Fibroblast of lung (primary cell): ENCODE measurements around the gene GNB3. TPM values are rescaled to one million over a fixed set of nuclear protein-coding genes. Genes with fewer than 3 reads are reported as not detected.

Experiments used
- DNase-seq, 2 donors: peaks; one replicate each; pipeline versions ENCODE4 v3.0.0 to v3.0.0-alpha.2; 2010; ENCODE audit warnings: low read depth in 2 of 2
- H2AFZ ChIP-seq: 2 replicates; pipeline ENCODE4 v1.5.1; 2012; ENCODE audit warnings: low read length, control low read depth, inconsistent platforms
- H3K27ac ChIP-seq: 2 replicates; pipeline ENCODE4 v1.5.1; 2011; ENCODE audit warnings: low read length, control low read depth; ENCODE audit not compliant: insufficient read depth
- H3K27me3 ChIP-seq: 2 replicates; pipeline ENCODE4 v1.5.1; 2011; ENCODE audit warnings: mild to moderate bottlenecking, low read length; ENCODE audit not compliant: control insufficient read depth, insufficient read depth
- H3K36me3 ChIP-seq: 2 replicates; pipeline ENCODE4 v1.5.1; 2011; ENCODE audit warnings: low read length; ENCODE audit not compliant: control insufficient read depth, insufficient read depth
- H3K4me1 ChIP-seq: 2 replicates; pipeline ENCODE4 v1.5.1; 2011; ENCODE audit warnings: low read length; ENCODE audit not compliant: control insufficient read depth, insufficient read depth; ENCODE audit errors: extremely low read depth
- H3K4me2 ChIP-seq: 2 replicates; pipeline ENCODE4 v1.5.1; 2011; ENCODE audit warnings: low read length, control low read depth; ENCODE audit not compliant: insufficient read depth; ENCODE audit errors: extremely low read depth
- H3K4me3 ChIP-seq, 4 experiments: fragments of 200-600 bp in 1 of 4; sonication (generic) in 1 of 4; replicated peaks in 1 of 4; 2 replicates each; pipeline ENCODE4 v1.5.1; 2011 to 2016; ENCODE audit warnings: low read length in 4 of 4, low read depth in 3 of 4, mild to moderate bottlenecking in 3 of 4, control low read depth in 2 of 4, inconsistent platforms in 1 of 4, mixed read lengths in 1 of 4; ENCODE audit not compliant: insufficient read depth in 1 of 4; ENCODE audit errors: control extremely low read depth in 1 of 4
- H3K79me2 ChIP-seq: 2 replicates; pipeline ENCODE4 v1.5.1; 2012; ENCODE audit warnings: mild to moderate bottlenecking, low read length, inconsistent platforms; ENCODE audit not compliant: control insufficient read depth, insufficient read depth
- H3K9ac ChIP-seq: 2 replicates; pipeline ENCODE4 v1.5.1; 2011; ENCODE audit warnings: mild to moderate bottlenecking, low read length, control low read depth; ENCODE audit not compliant: insufficient read depth
- H3K9me3 ChIP-seq: 2 replicates; pipeline ENCODE4 v1.5.1; 2012; ENCODE audit warnings: low read depth, low read length; ENCODE audit not compliant: control insufficient read depth, insufficient read depth
- H4K20me1 ChIP-seq: 2 replicates; pipeline ENCODE4 v1.5.1; 2011; ENCODE audit warnings: low read length; ENCODE audit not compliant: control insufficient read depth, insufficient read depth; ENCODE audit errors: extremely low read depth
- EZH2 ChIP-seq: IDR thresholded peaks from 2 replicates; pipeline ENCODE4 v1.5.1; 2012; ENCODE audit warnings: low read length, control low read depth, mild to moderate bottlenecking; ENCODE audit errors: missing control alignments
- polyA plus RNA-seq, 2 donors: library from polyadenylated mRNA; depleted of rRNA in 1 of 2; stranded (reverse) in 1 of 2; unstranded in 1 of 2; fragments of >200 nt; gene quantifications; 2 replicates each; pipeline ENCODE4 v1.2.1, GENCODE V29; 2011 to 2012; ENCODE audit warnings: missing spikeins in 1 of 2
- total RNA-seq: library from RNA; depleted of rRNA; stranded (reverse); fragments of >200 nt; gene quantifications from 2 replicates; pipeline ENCODE4 v1.2.1, GENCODE V29; 2014
- TF ChIP-seq, protein P1 (sequence below), 2 donors: IDR thresholded peaks in 1 of 2; conservative IDR thresholded peaks in 1 of 2; 1 replicate in 1 of 2; 2 replicates in 1 of 2; pipeline ENCODE4 v1.5.1; 2011 to 2012; ENCODE audit warnings: low read length in 2 of 2, control low read depth in 1 of 2, inconsistent platforms in 1 of 2, low read depth in 1 of 2, mild to moderate bottlenecking in 1 of 2

Gene GNB3
- total and polyA plus RNA-seq, 2 donors (not counting 1 experiment from before 2014, with no cell fraction given) = 1.7 to 2.7 TPM

GRCh38 chr12:6822426-6823135, 18.1 kb upstream of the GNB3 start:
- peaks cover 24% of the 10 kb centered on the region for H3K4me1 ChIP-seq
- TF ChIP-seq EZH2 = no peak
- TF ChIP-seq, protein P1, sequence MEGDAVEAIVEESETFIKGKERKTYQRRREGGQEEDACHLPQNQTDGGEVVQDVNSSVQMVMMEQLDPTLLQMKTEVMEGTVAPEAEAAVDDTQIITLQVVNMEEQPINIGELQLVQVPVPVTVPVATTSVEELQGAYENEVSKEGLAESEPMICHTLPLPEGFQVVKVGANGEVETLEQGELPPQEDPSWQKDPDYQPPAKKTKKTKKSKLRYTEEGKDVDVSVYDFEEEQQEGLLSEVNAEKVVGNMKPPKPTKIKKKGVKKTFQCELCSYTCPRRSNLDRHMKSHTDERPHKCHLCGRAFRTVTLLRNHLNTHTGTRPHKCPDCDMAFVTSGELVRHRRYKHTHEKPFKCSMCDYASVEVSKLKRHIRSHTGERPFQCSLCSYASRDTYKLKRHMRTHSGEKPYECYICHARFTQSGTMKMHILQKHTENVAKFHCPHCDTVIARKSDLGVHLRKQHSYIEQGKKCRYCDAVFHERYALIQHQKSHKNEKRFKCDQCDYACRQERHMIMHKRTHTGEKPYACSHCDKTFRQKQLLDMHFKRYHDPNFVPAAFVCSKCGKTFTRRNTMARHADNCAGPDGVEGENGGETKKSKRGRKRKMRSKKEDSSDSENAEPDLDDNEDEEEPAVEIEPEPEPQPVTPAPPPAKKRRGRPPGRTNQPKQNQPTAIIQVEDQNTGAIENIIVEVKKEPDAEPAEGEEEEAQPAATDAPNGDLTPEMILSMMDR (conservative IDR thresholded peaks at IDR 0.05 in 1 of 2, IDR thresholded peaks at IDR 0.05 in 1 of 2; ENCODE audit: low read depth in 1 of 2, low read length in 2 of 2) = no peak
- no peaks in the 10 kb centered on the region for H3K9me3 ChIP-seq
- no peak overlapping the region for H3K27ac ChIP-seq
- no peak overlapping the region for H3K9ac ChIP-seq
- no peak for DNase-seq
- peaks cover 9% of the 10 kb centered on the region for H3K36me3 ChIP-seq
- peak overlapping the region in 3 of 4 experiments; percentile 36 to 72 (median 62) for H3K4me3 ChIP-seq
- no peaks in the 10 kb centered on the region for H3K79me2 ChIP-seq
- H3K27me3 ChIP-seq = peaks cover 2% of the 10 kb centered on the region
- H3K4me2 ChIP-seq = peak overlapping the region; percentile 93
- no peaks in the 10 kb centered on the region for H4K20me1 ChIP-seq
- H2AFZ ChIP-seq = no peak overlapping the region

- peaks cover 3% of the 10 kb centered on the region for H3K79me2 ChIP-seq
- peaks cover 2% of the 10 kb centered on the region for H3K27me3 ChIP-seq
- no peak for DNase-seq
- no peak overlapping the region for H3K27ac ChIP-seq
- H3K9ac ChIP-seq = no peak overlapping the region
- H3K36me3 ChIP-seq = peaks cover 6% of the 10 kb centered on the region
- peaks cover 24% of the 10 kb centered on the region for H3K4me1 ChIP-seq
- H3K4me2 ChIP-seq = no peak overlapping the region
- TF ChIP-seq, protein P1 (conservative IDR thresholded peaks at IDR 0.05 in 1 of 2, IDR thresholded peaks at IDR 0.05 in 1 of 2; ENCODE audit: low read depth in 1 of 2, low read length in 2 of 2) = no peak
- TF ChIP-seq EZH2 = no peak
- no peaks in the 10 kb centered on the region for H4K20me1 ChIP-seq
- no peak overlapping the region for H3K4me3 ChIP-seq
- H2AFZ ChIP-seq = no peak overlapping the region
- no peaks in the 10 kb centered on the region for H3K9me3 ChIP-seq
Observed at GRCh38 chr12:6823182-6824084, 17.3 kb upstream of the GNB3 start.

- no peak overlapping the region for H3K4me3 ChIP-seq
- H3K4me2 ChIP-seq = no peak overlapping the region
- H4K20me1 ChIP-seq = no peaks in the 10 kb centered on the region
- peaks cover 6% of the 10 kb centered on the region for H3K36me3 ChIP-seq
- peaks cover 24% of the 10 kb centered on the region for H3K4me1 ChIP-seq
- no peak overlapping the region for H3K9ac ChIP-seq
- no peak for TF ChIP-seq EZH2
- TF ChIP-seq, protein P1 (conservative IDR thresholded peaks at IDR 0.05 in 1 of 2, IDR thresholded peaks at IDR 0.05 in 1 of 2; ENCODE audit: low read depth in 1 of 2, low read length in 2 of 2) = no peak
- peaks cover 11% of the 10 kb centered on the region for H3K79me2 ChIP-seq
- H3K27me3 ChIP-seq = peaks cover 2% of the 10 kb centered on the region
- DNase-seq = no peak
- H3K27ac ChIP-seq = no peak overlapping the region
- H3K9me3 ChIP-seq = no peaks in the 10 kb centered on the region
- no peak overlapping the region for H2AFZ ChIP-seq
Observed at GRCh38 chr12:6824085-6824775, 16.5 kb upstream of the GNB3 start.
